Measurements from ENCODE around the gene RIPPLY3.
"Not testable (repeated sequence)": the region's sequence is repeated elsewhere in the genome, so short reads cannot be mapped to it uniquely, and the experiment has no call there.

RIPPLY3 gene

DNA sequence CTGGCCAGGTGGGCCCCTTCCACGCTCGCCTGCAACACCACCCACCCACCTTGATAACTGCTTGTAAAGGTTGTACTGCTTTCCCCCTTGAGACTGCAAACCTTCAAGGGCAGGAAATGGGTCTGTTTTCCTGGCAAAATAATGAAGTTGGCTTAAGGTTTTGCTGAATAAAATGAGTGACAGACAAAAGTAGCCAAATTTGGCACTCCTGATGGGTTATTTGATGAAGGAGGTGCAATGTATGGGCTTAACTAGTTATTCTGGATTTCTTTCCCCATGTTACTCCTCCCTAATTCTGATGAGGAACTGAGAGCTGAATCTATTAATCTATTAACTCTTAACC, 25.5 kb upstream of the RIPPLY3 start:
- no peak for DNase-seq (ENCODE audit: low spot score)

DNA sequence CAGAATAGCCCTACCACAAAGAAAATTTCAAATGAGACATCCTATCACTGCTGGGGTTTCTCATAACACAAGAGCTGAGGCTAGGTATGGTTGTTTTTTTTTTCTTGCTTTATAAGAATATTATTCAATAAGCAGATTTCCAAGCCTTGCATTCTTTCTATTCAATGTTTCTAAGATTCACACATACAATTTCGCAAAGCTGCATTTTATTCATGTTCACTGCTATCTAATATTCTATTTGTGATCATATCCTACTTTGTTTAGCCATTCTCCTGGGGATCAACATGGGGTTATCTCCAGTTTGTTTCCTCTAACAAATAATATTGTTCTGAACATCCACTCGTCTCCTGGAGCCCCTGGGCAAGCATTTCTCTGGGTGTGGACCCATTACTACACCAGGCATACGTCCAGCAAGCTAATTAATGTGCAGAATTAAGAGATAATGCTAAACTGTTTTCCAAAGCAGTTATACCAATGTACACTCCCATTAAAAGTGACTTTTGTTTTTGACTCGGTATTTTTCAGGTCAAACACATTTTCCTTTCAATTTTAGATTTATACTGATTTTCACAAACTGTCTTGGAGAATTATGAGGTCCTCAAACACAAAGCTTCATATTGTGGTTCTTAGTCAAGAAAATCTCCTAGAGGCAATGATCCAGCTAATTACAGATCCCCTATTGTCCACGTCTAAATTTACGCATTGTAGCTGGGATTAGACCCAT, 24.4 kb upstream of the RIPPLY3 start:
- no peak for DNase-seq (ENCODE audit: low spot score)

DNA sequence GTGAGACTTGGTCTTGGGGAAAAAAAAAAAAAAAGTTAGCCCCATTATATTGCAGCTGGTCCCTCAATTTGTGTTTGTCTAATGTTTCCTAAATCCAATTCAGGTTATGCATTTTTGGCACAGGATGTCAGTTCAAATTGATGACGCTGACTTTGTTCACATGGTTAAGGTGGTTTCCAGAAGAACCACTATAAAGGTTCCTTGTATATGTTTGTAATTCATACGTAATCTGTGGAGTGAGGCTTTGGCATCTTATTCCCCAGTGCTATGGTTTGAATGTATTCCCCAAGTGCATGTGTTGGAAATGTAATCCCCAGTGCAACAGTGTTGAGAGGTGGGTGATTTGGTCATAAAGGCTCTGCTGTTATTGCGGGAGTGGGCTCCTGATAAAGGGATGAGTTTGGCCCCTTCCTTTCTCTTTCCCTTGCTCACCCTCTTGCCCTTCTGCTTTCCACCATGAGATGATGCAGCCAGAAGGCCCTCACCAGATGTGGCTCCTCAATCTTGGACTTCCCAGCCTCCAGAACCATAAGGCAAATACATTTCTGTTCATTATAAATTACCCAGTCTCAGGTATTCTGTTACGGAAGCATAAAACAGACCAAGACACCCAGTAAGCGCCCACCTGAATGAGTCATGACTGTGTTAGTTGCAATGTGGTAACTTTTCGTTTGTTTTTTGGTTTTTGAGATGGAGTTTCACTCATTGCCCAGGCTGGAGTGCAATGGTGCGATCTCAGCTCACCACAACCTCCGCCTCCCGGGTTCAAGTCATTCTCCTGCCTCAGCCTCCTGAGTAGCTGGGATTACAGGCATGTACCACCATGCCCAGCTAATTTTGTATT, 20.5 kb upstream of the RIPPLY3 start:
- DNase-seq (ENCODE audit: low spot score): no peak

DNA sequence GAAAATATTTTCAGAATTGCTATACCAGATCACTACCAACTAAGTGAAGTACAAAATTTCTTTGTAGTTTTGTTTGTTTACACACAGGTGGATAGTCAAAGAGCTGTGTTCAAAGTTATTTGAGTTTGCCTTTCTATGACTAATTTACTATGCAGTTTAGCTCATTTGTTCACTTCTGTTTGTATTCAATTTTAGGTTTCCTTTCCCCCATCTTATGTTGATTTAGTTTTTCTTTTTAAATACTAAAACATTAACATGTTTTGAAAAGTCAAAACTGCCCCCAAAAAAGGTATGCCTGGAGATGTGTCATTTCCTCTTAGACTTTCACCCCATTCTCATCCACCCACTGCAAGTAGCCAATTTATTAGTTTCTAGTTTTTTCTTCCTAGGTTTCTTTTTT, 18.7 kb upstream of the RIPPLY3 start:
- no peak for DNase-seq (ENCODE audit: low spot score)

DNA sequence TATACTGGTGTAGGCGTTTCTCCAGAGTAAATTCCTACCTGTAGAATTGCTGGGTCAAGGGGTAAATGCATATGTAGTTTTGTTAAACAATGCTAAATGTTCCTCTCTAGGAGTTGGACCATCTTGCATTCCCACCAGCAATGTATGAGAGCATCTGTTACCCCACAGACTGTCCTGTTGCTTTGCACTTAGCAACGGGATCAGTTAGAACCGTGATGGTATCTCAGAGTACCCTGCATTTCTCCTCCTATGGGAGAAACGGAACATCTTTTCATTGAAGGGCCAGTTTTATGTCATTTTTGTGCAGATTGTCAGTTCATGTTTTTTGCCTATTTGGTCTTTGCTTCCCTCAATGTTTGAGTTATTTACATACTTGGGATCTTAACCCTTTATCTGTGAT, 18.0 kb upstream of the RIPPLY3 start:
- DNase-seq (ENCODE audit: low spot score): no peak

DNA sequence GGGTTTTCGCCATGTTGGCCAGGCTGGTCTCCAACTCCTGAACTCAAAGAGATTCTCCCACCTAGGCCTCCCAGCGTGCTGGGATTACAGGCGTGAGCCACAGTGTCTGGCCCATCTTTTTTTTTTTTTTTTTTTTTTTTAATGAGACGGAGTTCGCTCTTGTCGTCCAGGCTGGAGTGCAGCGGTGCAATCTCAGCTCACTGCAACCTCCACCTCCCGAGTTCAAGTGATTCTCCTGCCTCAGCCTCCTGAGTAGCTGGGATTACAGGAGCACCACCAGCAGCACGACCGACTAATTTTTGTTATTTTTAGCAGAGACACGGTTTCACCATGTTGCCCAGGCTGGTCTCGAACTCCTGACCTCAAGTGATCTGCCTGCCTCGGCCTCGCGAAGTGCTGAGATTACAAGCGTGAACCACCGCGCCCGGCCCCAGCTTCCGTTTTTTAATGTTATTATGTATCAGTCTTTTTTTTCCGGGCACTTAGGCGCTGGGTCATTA, 17.3 kb upstream of the RIPPLY3 start:
- not testable (repeated sequence) for DNase-seq (ENCODE audit: low spot score)

DNA sequence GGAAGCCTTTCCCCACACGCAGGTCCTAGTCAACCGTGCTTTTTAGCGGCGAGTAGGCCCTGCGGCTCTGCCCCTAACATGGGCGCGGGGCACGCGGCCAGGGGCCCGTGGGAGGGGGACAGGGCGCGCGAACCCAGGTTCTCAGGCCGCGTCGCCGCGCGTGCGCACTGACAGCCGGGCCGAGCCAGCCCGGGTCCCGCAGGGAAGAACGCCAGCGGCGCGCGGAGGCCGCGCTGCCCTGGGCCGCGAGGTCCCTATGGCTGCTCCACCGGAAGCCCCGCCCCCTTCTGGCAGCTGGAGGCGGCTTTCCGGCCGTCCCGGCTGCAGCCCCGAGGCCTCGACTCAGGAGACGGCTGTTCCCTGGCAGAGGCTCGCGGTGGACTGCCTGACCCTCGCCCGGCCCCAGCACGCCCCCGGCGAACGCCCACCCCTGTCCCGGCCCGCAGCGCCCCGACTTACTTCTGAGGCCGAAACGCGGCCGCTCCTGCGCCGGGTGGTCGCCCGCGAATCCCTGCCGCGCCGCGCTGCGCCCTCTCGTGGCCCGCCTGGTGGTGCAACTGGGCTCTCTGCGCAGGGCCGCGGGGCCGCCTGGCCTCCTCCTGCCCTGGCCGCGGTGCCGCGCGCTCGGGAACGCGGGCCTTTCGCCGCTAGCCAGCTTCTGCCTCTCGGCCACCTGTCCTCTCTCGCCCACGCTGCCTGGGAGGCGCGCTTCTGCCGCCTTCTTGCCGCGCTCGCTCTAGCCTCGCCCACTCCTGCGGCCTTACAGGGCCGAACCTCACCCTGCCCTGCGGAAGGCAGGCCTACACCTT, 16.6 kb upstream of the RIPPLY3 start:
- DNase-seq (ENCODE audit: low spot score): peak; percentile 95

DNA sequence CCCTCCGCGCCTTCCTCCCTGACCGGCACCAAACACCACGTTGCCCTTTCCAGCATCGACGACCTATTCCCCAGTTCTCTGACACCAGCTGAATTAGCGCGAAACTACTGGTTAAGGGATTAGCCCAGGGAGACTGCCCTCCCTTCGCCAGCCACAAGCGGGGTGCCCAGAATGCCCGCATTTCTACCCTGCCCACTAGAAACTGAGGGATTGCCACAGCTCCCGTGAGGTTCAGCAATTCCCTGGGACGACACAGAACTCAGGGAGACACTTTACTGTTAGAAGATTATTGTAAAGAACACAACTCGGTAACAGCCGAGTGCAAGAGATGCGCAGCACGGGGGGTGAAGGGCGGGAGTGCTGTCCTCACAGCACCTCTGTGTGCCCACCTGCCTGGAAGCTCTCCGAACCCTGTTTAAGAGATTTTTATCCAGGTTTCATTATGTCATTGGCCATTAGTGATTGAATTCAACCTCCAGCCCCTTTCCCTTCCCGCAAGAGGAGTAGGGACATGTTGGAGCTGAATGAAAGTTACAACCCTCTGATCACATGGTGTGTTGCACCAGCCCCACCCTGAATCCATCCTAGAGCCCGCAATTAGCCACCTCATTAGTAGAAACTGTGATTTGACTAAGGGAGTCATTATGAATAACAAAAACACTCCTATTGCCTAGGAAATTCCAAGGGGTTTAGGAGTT, 15.8 kb upstream of the RIPPLY3 start:
- peak; percentile 12 for DNase-seq (ENCODE audit: low spot score)

DNA sequence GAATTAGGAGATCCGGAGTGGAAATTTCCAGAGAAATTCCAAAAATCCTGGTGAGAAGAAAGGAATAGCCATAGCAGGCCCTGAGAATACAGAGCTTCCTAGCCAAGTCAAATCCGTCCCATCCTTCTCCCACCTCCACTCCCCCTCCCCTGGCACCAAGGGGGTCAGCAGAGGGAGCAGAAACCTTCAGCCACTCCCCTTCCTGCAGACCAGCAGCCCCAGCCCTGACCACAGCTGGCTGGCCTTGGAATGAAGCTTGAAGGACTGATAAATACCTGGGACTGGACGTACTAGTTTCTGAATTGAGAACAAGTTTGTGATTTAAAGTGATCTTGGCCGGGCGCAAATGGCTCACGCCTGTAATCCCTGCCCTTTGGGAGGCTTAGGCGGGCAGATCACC, 13.8 kb upstream of the RIPPLY3 start:
- DNase-seq (ENCODE audit: low spot score): no peak

DNA sequence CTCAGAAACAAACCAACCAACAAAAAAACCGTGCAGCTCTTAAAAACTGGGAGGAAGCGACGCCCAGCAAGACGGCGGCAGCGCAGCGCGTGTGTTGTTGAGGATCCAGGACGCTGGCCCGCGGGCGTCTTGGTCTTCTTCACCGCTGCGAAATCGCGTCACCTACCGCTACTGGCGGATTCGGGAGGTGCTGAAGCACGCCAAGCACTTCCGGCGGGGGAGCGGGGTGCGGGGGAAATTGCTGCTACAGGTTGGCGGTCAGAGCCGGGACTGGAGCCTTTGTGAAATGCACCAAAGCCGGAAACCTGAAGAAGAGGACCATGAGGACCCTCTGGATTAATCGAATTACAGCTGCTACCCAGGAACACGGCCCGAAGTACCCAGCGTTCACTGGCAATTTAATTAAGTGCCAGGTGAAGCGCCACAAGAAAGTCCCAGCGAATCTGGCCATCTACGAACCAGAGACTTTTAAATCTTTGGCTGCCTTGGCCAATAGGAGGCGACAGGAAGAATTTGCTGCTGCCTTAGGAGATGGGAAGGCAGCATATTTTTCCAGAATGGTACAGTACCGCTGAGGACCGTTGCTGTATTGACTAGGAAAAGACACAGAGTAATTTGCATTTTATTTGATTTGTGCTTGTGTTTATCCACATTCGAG, 11.9 kb upstream of the RIPPLY3 start:
- peak; percentile 48 for DNase-seq (ENCODE audit: low spot score)

DNA sequence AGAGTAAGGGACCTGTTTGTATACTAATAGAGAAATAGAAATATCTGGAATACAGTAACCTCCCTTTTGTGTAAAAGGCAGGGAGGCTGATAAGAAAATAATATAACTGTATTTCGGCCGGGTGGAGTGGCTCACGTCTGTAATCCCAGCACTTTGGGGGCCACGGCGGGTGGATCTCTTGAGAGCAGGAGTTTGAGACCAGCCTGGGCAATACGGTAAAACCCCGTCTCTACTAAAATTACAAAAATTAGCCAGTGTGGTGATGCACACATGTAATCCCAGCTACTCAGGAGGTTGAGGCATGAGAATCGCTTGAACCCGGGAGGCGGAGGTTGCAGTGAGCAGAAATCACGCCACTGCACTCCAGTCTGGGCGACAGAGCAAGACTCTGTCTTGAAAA, 11.2 kb upstream of the RIPPLY3 start:
- peak; percentile 42 for DNase-seq (ENCODE audit: low spot score)

DNA sequence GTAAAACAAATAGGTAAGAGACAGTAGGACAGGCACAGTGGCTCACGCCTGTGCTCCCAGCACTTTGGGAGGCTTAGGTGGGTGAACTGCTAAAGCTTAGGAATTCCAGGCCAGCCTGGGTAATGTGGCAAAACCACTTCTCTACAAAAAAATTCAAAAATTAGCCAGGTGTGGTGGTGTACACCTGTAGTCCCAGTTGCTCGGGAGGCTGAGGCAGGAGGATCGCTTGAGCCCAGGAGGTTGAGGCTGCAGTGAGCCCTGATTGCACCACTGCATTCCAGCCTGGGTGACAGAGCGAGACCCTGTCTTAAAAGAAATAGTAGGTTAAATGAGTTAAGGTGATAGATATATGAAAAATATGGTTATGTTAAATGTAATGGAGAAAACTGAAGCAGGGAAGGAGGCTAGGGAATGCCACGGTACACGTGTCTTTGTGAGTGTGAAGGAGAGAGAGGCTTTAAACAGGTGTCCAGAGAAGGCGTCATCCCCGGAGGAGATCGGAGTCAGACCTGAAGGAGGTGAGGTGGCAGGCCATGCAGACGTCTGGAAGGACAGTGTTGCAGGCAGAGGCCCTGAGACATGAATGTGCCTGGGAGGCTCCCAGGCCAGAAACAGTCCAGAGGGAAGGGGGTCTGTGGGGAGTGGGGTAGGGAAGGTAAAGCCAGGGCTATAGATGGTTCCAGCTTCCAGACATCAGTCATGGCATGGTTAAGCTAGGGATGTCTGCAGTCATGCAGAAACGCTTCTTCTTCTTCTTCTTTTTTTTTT, 7.2 kb upstream of the RIPPLY3 start:
- DNase-seq (ENCODE audit: low spot score): no peak

DNA sequence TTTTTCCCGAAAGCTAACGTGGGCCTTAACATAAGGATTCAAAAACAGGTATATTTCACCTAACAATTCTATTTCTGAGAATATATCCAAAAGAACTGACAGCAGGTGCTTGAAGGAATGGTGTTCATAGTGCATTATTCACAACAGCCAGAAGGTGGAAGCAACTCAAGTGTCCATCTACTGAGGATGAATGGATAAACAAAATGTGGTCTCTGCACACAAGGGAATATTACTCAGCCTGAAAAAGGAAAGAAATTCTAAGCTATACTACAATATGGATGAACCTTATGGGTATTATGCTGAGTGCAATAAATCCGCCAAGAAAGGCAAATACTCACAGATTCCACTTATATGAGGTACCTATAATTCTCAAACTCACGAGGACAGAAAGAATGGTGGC, 6.1 kb upstream of the RIPPLY3 start:
- DNase-seq (ENCODE audit: low spot score): no peak

DNA sequence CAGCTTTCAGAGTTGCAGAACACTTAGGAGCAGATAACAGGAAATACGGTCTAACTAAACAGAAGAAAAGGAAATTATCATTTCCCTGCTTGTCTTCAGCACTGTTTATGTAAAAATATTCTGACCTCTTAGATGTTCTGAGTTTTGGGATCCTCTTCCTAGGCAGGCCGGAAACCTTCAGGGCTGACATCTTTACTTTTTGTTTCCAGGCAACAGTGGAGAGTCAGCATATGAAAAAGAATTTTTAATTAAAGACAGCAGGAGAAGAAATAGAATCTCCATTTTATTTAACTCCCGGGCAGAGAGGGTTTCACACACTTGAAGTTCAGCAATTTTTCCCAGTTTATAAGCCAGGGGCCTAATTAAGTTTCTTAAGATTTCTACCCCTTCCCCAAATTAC, 5.1 kb upstream of the RIPPLY3 start:
- DNase-seq (ENCODE audit: low spot score): no peak

DNA sequence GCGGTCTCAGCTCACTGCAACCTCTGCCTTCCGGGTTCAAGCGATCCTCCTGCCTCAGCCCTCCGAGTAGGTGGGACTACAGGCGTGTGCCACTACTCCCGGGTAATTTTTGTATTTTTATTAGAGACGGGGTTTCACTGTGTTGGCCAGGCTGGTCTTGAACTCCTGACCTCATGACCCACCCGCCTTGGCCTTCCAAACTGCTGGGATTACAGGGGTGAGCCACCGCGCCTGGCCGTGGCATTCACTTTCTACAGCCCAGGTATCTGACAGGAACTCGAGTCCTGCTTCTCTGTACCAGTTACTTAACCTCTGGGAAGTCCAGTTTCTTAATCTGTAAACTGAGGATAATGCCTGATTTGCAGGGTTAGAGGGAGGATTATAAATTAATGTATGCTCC, 3.7 kb upstream of the RIPPLY3 start:
- DNase-seq (ENCODE audit: low spot score): not testable (repeated sequence)

DNA sequence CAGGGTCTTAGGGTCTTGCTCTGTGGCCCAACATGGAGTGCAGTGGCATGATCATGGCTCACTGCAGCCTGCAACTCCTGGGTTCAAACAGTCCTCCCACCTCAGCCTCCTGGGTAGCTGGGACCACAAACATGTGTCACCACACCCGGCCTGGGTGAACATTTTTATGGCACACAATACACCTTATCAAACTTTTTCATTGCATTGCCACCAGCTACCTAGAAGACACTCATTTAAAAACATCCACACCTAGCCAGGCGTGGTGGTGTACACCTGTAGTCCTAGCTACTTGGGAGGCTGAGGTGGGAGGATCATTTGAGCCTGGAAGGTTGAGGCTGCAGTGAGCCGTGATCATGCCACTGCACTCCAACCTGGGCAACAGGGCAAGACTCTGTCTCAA, 2.6 kb upstream of the RIPPLY3 start:
- not testable (repeated sequence) for DNase-seq (ENCODE audit: low spot score)

DNA sequence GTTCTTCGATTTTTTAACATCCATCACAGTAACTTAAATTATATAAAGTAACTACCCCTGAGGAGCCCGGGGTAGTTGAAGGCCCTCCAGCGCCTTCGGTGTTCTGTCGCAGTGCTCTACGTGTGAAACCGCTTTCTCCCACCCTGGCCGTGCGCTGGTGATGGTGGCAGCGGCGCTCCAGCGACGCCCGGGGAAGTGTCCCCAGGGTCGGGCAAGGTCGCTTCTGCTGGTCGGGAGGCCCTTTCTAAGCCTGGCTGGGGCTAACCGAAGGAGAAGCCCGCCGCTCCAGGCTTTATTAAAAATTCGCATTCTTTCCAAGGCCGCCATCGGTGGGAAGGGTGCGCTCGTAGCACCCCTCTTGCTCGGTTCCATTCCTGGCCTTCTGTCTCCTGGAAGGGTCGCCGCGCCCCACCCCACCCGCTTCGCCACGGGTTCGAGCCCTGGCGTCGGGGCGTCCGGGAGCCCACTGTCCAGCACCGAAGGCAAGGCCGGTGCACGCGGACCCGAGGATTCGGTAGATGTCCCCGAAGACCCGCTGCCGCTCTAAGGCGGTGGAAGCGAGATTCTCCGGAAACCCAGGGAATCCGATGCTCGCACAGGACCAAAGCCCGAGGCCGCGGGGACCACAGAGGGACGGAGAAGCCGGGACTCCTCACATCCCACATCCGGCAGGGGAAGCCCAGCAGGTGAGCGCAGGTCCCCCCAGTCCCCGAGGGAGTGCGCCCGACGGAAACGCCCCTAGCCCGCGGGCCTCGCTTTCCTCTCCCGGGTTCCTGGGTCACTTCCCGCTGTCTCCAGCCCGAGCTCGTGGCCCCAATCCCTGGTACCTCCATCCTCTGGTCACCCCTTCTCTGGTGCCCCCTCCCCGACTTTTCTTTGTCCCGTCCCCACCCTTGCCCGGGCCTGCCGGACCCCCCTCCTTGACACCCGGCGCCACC, 685 bp upstream of the RIPPLY3 start:
- DNase-seq (ENCODE audit: low spot score): no peak

DNA sequence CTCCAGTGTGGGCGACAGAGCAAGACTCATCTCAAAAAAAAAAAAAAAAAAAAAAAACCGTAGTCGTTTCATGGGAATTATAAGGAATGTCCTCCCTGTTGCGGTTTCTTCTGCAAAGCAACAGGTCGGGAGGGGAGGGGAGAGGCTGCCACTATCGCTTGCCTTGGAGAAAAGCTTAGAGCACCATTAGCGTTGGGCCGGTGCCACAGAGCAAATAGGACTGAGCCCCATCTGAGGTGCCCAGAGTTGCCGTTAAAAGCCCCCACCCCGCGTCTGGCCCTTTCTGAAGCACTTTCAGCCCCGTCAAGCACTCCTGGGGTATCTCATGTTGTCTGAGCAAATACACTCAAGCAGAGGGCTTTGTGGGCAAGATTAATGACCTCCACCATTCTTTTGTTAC, 2.2 kb downstream of the RIPPLY3 start:
- DNase-seq (ENCODE audit: low spot score): no peak

DNA sequence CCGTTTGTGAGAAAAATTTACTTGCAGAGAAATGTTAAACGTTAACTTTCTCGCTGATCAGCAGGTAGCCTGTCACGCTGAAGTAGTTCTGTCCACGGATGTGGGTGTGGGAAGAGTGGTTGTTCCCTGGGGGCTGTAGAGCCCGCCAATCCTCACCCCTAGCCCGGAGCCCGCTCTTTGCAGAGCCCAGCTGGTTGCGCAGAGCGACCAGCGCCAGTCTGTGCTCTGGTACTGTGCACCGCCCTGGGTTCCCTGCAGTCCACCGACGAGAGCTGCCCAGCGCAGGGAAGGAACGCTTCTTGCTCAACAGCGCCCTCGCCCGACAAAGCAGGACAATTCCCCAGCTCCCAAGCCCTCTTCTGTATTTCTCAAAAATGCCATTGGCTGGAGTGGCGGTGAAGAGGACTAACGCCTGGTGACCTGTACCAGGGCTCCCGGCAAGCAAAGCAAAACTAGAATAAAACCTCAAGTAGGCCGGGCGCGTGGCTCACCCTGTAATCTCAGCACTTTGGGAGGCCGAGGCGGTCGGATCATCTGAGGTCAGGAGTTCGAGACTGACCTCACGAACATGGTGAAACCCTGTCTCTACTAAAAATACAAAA, 3.3 kb downstream of the RIPPLY3 start:
- peak; percentile 84 for DNase-seq (ENCODE audit: low spot score)

Data from left forelimb (tissue), 1 donor.